ENCODE results near the gene MICOS13. TPM values are rescaled to one million over a fixed set of nuclear protein-coding genes. Genes with fewer than 3 reads are reported as not detected.
A peak's percentile ranks its signal among the peaks of the same experiment; 100 is the strongest.

The MICOS13 gene
- total RNA-seq, 4 donors from 2014 or later, result 43.6 to 65.5 (median 54.1) TPM

DNA sequence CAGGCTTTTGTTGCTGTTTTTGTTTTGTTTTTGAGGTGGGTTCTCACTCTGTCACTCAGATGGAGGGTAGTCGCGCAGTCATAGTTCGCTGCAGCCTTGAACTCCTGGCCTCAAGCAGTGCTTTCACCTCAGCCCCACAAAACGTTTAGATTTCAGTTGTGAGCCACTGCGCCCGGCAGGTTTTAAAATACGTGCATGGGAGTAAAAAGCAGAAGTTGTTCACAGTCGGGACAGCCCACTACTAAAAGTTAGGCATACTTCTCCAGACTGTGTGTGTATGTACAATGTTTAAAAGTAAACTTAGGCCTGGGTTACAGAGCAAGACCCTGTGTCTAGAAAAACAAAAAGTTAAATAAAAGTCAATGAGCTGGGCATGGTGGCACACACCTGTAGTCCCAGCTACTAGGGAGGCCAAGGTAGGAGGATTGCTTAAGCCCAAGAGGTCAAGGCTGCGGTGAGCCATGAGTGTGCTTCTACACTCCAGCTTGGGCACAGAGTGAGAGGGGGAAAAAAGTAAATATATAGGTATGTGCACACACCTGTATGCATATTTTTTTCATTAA lies 51.3 kb downstream of the MICOS13 start:
- peak in 1 of 2 donors; percentile 72 for DNase-seq (ENCODE audit: low spot score in 2 of 2)
- intact Hi-C loops (cut with DNase I; ENCODE audit: low total_unique reads), result no loop called here
- TF ChIP-seq, protein P1, sequence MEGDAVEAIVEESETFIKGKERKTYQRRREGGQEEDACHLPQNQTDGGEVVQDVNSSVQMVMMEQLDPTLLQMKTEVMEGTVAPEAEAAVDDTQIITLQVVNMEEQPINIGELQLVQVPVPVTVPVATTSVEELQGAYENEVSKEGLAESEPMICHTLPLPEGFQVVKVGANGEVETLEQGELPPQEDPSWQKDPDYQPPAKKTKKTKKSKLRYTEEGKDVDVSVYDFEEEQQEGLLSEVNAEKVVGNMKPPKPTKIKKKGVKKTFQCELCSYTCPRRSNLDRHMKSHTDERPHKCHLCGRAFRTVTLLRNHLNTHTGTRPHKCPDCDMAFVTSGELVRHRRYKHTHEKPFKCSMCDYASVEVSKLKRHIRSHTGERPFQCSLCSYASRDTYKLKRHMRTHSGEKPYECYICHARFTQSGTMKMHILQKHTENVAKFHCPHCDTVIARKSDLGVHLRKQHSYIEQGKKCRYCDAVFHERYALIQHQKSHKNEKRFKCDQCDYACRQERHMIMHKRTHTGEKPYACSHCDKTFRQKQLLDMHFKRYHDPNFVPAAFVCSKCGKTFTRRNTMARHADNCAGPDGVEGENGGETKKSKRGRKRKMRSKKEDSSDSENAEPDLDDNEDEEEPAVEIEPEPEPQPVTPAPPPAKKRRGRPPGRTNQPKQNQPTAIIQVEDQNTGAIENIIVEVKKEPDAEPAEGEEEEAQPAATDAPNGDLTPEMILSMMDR (IDR thresholded peaks at IDR 0.05), result no peak
- no peak for TF ChIP-seq POLR2A (IDR thresholded peaks at IDR 0.05)
- no peak overlapping the region for H3K4me3 ChIP-seq (ENCODE audit: low read depth, poor library complexity, severe bottlenecking)
- 79 to 80% methylated on average over 9 of the region's 9 CpGs for WGBS, 2 donors

DNA sequence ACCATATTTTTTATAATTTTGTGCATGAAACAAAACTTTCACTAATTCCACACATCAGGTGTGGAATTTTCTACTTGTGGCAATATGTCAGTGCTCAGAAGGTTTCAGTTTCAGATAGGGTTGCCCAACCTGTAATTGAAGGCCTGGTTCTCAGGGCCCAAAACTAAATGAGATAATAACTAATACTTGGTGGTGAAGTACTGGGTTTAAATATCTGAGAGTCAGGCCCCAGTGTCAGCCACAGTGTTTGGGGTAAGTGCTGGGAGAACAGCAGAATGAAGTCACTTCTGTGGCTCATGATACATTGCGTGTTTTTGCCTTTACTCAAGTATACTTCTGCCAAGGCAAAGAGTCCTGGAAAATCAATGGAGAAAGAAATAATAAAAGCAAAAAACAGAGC lies 51.9 kb downstream of the MICOS13 start:
- no peak overlapping the region for H3K4me3 ChIP-seq (ENCODE audit: low read depth, poor library complexity, severe bottlenecking)
- peak in 1 of 2 donors; percentile 57 for DNase-seq (ENCODE audit: low spot score in 2 of 2)
- intact Hi-C loops (cut with DNase I; ENCODE audit: low total_unique reads), result no loop called here
- WGBS, 2 donors, result 76 to 85% methylated on average over 1 of the region's 1 CpG
- TF ChIP-seq, protein P1 (IDR thresholded peaks at IDR 0.05), result no peak
- TF ChIP-seq POLR2A (IDR thresholded peaks at IDR 0.05), result no peak

Other genes with a start within 250 kb of the MICOS13 start
- not detected for gene ZNRF4, start 225.1 kb downstream of the MICOS13 start, total RNA-seq
- 100 to 1,000 TPM; 250 to 282 (median 259) TPM for gene TINCR, start 112.6 kb downstream of the MICOS13 start, total RNA-seq
- gene SAFB2, start 57.7 kb downstream of the MICOS13 start, total RNA-seq, result 10 to 100 TPM; 14.0 to 51.2 (median 28.7) TPM
- 100 to 1,000 TPM in 1 of 4 donors, 10 to 100 TPM in 3; 41.6 to 136 (median 80.4) TPM for gene SAFB, start 57.4 kb downstream of the MICOS13 start, total RNA-seq
- 10 to 100 TPM; 20.1 to 38.1 (median 24.8) TPM for gene HSD11B1L, start 511 bp upstream of the MICOS13 start, total RNA-seq
- gene RPL36, start 9.8 kb upstream of the MICOS13 start, total RNA-seq, result 1,000 to 10,000 TPM; 1,101 to 1,427 (median 1,254) TPM
- gene LONP1, start 39.6 kb upstream of the MICOS13 start, total RNA-seq, result 10 to 100 TPM; 40.9 to 81.7 (median 61.2) TPM
- not detected for gene CATSPERD, start 40.1 kb upstream of the MICOS13 start, total RNA-seq
- 1 to 10 TPM in 1 of 4 donors, under 1 TPM in 3; 0.25 to 1.2 (median 0.62) TPM for gene PRR22, start 104.2 kb upstream of the MICOS13 start, total RNA-seq
- gene DUS3L, start 110.6 kb upstream of the MICOS13 start, total RNA-seq, result 100 to 1,000 TPM in 1 of 4 donors, 10 to 100 TPM in 3; 36.0 to 107 (median 67.4) TPM
- 1 to 10 TPM; 6.5 to 7.9 (median 7.2) TPM for gene NRTN, start 124.6 kb upstream of the MICOS13 start, total RNA-seq
- under 1 TPM in 2 of 4 donors, not detected in 2; 0.23 to 0.29 TPM for gene FUT6, start 159.2 kb upstream of the MICOS13 start, total RNA-seq
- gene FUT3, start 170.9 kb upstream of the MICOS13 start, total RNA-seq, result 1 to 10 TPM in 3 of 4 donors, under 1 TPM in 1; 0.76 to 3.8 (median 1.9) TPM
- not detected for gene FUT5, start 190.0 kb upstream of the MICOS13 start, total RNA-seq
- 100 to 1,000 TPM; 123 to 215 (median 163) TPM for gene NDUFA11, start 223.3 kb upstream of the MICOS13 start, total RNA-seq
- gene VMAC, start 224.4 kb upstream of the MICOS13 start, total RNA-seq, result 10 to 100 TPM; 10.2 to 15.2 (median 10.8) TPM
- 10 to 100 TPM in 3 of 4 donors, 1 to 10 TPM in 1; 3.5 to 14.5 (median 11.5) TPM for gene CAPS, start 233.7 kb upstream of the MICOS13 start, total RNA-seq